ENCODE measurements around the gene ATG7.
"Not testable (repeated sequence)": the region's sequence is repeated elsewhere in the genome, so short reads cannot be mapped to it uniquely, and the experiment has no call there.

ATG7 gene

GRCh38 chr3:11576453-11576852 lies 304.3 kb downstream of the ATG7 start:
- no peak for DNase-seq

- no peak for DNase-seq
Measured at GRCh38 chr3:11578169-11578568, 306.0 kb downstream of the ATG7 start.

- no peak for DNase-seq
Measured at GRCh38 chr3:11580645-11581044, 308.4 kb downstream of the ATG7 start.

GRCh38 chr3:11581237-11582190 lies 309.3 kb downstream of the ATG7 start:
- DNase-seq = no peak

GRCh38 chr3:11582191-11582968 lies 310.2 kb downstream of the ATG7 start:
- DNase-seq = no peak

- no peak for DNase-seq
Measured at GRCh38 chr3:11583235-11583634, 311.0 kb downstream of the ATG7 start.

GRCh38 chr3:11583638-11584046 lies 311.4 kb downstream of the ATG7 start:
- no peak for DNase-seq

- no peak for DNase-seq
Measured at GRCh38 chr3:11584570-11584969, 312.4 kb downstream of the ATG7 start.

- no peak for DNase-seq
Measured at GRCh38 chr3:11587766-11588165, 315.6 kb downstream of the ATG7 start.

GRCh38 chr3:11588338-11588737 lies 316.1 kb downstream of the ATG7 start:
- DNase-seq = no peak

GRCh38 chr3:11588755-11589154 lies 316.6 kb downstream of the ATG7 start:
- DNase-seq = no peak

- no peak for DNase-seq
Measured at GRCh38 chr3:11589706-11590105, 317.5 kb downstream of the ATG7 start.

- peak; percentile 51 for DNase-seq
Measured at GRCh38 chr3:11591002-11591355, 318.8 kb downstream of the ATG7 start.

- peak; percentile 41 for DNase-seq
Measured at GRCh38 chr3:11591391-11592282, 319.4 kb downstream of the ATG7 start.

GRCh38 chr3:11592445-11593298 lies 320.5 kb downstream of the ATG7 start:
- DNase-seq = no peak

GRCh38 chr3:11593318-11594034 lies 321.3 kb downstream of the ATG7 start:
- no peak for DNase-seq

- DNase-seq = not testable (repeated sequence)
Measured at GRCh38 chr3:11595024-11595423, 322.8 kb downstream of the ATG7 start.

- no peak for DNase-seq
Measured at GRCh38 chr3:11596387-11596786, 324.2 kb downstream of the ATG7 start.

- DNase-seq = no peak
Measured at GRCh38 chr3:11600501-11601282, 328.5 kb downstream of the ATG7 start.

- DNase-seq = no peak
Measured at GRCh38 chr3:11601446-11602238, 329.4 kb downstream of the ATG7 start.
